Activated CD8-positive, alpha-beta memory T cell treated with anti-CD3 and anti-CD28 coated beads for 24 hours (primary cell): ENCODE data around the gene ZNF335.
A peak's percentile ranks its signal among the peaks of the same experiment; 100 is the strongest.

Experiments
- DNase-seq: peaks from one replicate; pipeline ENCODE4 v3.0.0-alpha.2; 2020

Gene ZNF335

GRCh38 chr20:45971675-45972499 is at the start of gene ZNF335:
ZNF335 (minus strand) TSS chr20:45972203; CDS start chr20:45971410, 793 bp downstream.
- DNase-seq: peak; percentile 99

GRCh38 chr20:46020555-46020954 is 48.6 kb upstream of the ZNF335 start:
- DNase-seq: no peak

- no peak for DNase-seq
Observed at GRCh38 chr20:46018611-46019010, 46.6 kb upstream of the ZNF335 start.

DNA sequence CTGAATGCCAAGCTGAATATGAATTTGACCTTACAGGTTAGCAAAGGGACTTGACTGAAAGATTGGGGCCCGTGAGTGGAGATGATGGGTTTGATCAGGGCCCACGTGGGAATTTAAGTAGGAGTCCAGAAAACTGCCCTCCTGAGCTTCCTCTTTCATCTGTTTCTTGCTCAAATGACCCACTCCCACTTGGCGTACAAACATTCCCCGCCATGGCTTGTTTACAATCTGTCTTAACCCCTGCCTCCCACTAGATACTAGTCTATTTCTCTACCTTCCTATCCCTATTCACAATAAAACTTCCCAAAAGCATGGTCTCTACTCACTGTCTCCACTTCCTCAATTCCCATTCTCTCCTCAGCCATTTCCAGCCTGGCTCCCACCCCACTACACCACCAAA is 46.1 kb upstream of the ZNF335 start:
- DNase-seq: no peak

GRCh38 chr20:46017272-46017671 is 45.3 kb upstream of the ZNF335 start:
- DNase-seq: no peak

DNA sequence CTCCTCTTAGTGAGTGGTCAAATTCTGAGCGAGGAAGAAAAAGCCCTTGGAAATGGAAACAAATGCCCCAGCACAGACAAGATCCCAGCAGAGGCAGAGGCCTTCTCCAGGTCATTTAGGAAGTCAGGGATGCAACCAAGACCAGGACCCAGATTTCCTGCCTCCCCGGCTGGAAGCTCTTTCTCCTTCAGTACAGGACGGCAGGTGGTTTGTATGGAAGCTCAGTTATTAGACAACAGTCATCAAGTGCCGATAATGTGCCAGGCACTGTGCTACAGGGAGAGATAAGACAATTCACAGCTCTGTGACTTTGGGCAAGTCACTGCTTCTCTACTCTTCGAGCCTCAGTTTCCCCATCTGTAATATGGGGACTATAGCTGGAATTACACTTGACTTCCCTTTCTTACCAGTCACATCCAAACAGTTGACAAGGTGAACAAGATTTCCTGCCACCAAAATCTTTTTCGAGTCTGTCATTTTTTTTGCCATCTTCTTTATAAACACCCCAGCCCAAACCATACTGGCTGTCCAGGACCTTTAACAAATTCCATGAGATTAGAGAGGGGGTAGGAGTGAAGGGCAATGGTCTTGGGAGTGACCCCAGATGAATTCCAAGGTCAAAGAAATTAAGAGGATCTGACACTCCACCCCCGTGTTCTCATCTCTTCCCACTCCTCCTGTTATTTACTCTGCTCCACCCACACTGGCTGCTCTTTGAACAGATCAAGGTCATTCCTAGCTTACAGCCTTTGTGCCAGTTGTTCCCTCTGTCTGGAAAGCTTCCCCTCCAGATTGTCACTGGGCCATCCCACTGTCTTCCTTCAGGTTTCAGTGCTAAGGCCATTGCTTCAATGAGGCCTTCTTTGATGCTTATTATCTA is 42.8 kb upstream of the ZNF335 start:
- no peak for DNase-seq

DNA sequence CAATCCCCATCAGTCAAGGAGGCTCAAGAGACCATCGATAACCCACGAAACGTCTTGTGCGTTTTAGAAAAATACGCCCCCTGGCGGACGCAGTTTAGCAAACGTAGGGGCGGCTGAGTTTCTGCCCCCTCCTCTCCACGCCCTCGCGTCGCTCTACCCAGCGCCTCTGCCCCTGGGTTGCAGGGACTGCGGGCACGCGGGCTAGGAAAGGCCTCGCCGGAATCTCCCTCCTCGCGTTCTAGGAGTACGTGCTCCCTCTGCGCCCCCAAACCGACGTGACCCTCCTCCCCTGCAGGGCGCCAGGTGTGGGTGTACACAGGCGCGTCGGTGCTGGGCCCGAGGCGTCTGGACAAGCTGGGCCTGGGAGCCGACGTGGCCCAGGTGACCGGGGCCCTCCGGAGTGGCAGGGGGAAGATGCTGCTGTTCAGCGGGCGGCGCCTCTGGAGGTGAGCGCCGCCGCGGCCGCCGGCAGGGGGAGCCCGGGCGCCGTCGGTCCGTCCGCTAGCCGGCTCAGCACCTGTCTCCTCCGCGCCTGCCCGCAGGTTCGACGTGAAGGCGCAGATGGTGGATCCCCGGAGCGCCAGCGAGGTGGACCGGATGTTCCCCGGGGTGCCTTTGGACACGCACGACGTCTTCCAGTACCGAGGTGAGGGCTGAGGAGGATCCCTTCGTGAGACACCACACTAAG is 42.0 kb upstream of the ZNF335 start:
- peak; percentile 87 for DNase-seq

GRCh38 chr20:46013322-46013828 is 41.4 kb upstream of the ZNF335 start:
- DNase-seq: no peak

DNA sequence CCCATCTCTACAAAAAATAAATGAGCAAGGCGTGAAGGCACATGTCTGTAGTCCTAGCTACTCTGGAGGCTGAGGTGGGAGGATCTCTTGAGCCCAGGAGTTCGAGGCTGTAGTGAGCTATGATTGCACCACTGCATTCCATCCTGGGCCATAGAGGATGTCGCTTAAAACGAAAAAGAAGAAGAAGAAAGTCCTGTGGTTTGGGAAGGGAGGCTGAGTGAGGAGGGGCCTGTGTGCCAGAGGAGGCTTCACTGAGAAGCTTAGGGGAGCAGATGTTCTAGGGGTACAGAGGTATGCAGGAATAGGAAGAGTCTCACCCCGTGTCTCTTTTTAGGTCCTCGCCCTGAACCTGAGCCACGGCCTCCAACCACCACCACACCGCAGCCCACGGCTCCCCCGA is 40.9 kb upstream of the ZNF335 start:
- no peak for DNase-seq

GRCh38 chr20:46011631-46012482 is 39.9 kb upstream of the ZNF335 start:
- DNase-seq: peak; percentile 70

- DNase-seq: peak; percentile 72
Observed at GRCh38 chr20:46010491-46011391, 38.7 kb upstream of the ZNF335 start.

DNA sequence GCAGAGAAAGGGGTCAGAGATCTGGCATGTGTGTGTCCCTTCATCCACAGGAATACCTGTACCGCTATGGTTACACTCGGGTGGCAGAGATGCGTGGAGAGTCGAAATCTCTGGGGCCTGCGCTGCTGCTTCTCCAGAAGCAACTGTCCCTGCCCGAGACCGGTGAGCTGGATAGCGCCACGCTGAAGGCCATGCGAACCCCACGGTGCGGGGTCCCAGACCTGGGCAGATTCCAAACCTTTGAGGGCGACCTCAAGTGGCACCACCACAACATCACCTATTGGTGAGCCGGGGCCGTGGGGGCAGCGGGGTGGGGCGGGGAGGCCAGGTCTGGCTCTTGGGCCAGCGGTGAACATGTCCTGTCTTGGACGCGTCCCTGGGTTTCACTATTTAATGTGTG is 37.8 kb upstream of the ZNF335 start:
- DNase-seq: no peak

- DNase-seq: no peak
Observed at GRCh38 chr20:46007671-46008070, 35.7 kb upstream of the ZNF335 start.

GRCh38 chr20:46006964-46007363 is 35.0 kb upstream of the ZNF335 start:
- DNase-seq: no peak

- DNase-seq: no peak
Observed at GRCh38 chr20:46006022-46006705, 34.2 kb upstream of the ZNF335 start.

- no peak for DNase-seq
Observed at GRCh38 chr20:46004889-46005473, 33.0 kb upstream of the ZNF335 start.

GRCh38 chr20:46004187-46004586 is 32.2 kb upstream of the ZNF335 start:
- no peak for DNase-seq

GRCh38 chr20:46002008-46002407 is 30.0 kb upstream of the ZNF335 start:
- DNase-seq: no peak

GRCh38 chr20:46001498-46001897 is 29.5 kb upstream of the ZNF335 start:
- no peak for DNase-seq
